K562 (cell line): ENCODE results near the gene PDE4D.

Experiments used
- CBFB ChIP-seq: sonication (generic); formaldehyde crosslinking; IDR thresholded peaks from 2 replicates; pipeline ENCODE4 v1.4.0; 2020; ENCODE audit warnings: mild to moderate bottlenecking, missing genetic modification reagents
- CBX1 ChIP-seq: sonication (generic); IDR thresholded peaks from 2 replicates; pipeline ENCODE4 v1.6.1; 2016; ENCODE audit warnings: antibody characterized with exemption, low read depth, mild to moderate bottlenecking
- FOXA1 ChIP-seq: fragments of 450-650 bp; IDR thresholded peaks from 2 replicates; pipeline ENCODE4 v1.6.1; 2016; ENCODE audit warnings: mild to moderate bottlenecking, borderline replicate concordance
- FOXM1 ChIP-seq, 2 experiments: fragments of 450-650 bp in 1 of 2; sonication (generic) in 1 of 2; formaldehyde crosslinking in 1 of 2; IDR thresholded peaks; 2 replicates each; pipeline versions ENCODE4 v1.6.1 to v1.9.0; 2017 to 2022; ENCODE audit warnings: low read depth in 2 of 2, mild to moderate bottlenecking in 2 of 2, missing genetic modification reagents in 1 of 2, moderate library complexity in 1 of 2
- MAFK ChIP-seq: IDR thresholded peaks from 2 replicates; pipeline ENCODE4 v1.6.1; 2011; ENCODE audit warnings: low read length, improper control_type of control experiment
- ZC3H11A ChIP-seq: IDR thresholded peaks from 2 replicates; pipeline ENCODE4 v1.6.1; 2012; ENCODE audit warnings: low read depth, low read length, improper control_type of control experiment
- TF ChIP-seq, protein P1 (sequence below): conservative IDR thresholded peaks from 2 replicates; pipeline ENCODE4 v1.6.1; 2011; ENCODE audit warnings: low read depth, mild to moderate bottlenecking, low read length; ENCODE audit not compliant: control insufficient read depth
- TF ChIP-seq, protein P2 (sequence below), 3 experiments: IDR thresholded peaks in 2 of 3; conservative IDR thresholded peaks in 1 of 3; 2 replicates each; pipeline ENCODE4 v1.5.1; 2011 to 2012; ENCODE audit warnings: low read length in 3 of 3, mild to moderate bottlenecking in 3 of 3, control low read depth in 2 of 3, improper control_type of control experiment in 1 of 3, inconsistent platforms in 1 of 3, low read depth in 1 of 3, mixed read lengths in 1 of 3, moderate library complexity in 1 of 3; ENCODE audit not compliant: insufficient read depth in 2 of 3
- TF ChIP-seq, protein P3 (sequence below), 2 experiments: fragments of 450-650 bp in 1 of 2; IDR thresholded peaks; 2 replicates each; pipeline ENCODE4 v1.6.1; 2011 to 2017; ENCODE audit warnings: low read depth in 2 of 2, antibody characterized with exemption in 1 of 2, borderline replicate concordance in 1 of 2, low read length in 1 of 2, mild to moderate bottlenecking in 1 of 2, mixed read lengths in 1 of 2; ENCODE audit not compliant: control insufficient read depth in 1 of 2
- TF ChIP-seq, protein P4 (sequence below), 2 experiments: fragments of 450-650 bp; IDR thresholded peaks; 2 replicates each; pipeline ENCODE4 v1.6.1; 2016
- TF ChIP-seq, protein P5 (sequence below): sonication (generic); formaldehyde crosslinking; IDR thresholded peaks from 2 replicates; pipeline ENCODE4 v1.9.0; 2022; ENCODE audit warnings: mild to moderate bottlenecking, missing genetic modification reagents

DNA sequence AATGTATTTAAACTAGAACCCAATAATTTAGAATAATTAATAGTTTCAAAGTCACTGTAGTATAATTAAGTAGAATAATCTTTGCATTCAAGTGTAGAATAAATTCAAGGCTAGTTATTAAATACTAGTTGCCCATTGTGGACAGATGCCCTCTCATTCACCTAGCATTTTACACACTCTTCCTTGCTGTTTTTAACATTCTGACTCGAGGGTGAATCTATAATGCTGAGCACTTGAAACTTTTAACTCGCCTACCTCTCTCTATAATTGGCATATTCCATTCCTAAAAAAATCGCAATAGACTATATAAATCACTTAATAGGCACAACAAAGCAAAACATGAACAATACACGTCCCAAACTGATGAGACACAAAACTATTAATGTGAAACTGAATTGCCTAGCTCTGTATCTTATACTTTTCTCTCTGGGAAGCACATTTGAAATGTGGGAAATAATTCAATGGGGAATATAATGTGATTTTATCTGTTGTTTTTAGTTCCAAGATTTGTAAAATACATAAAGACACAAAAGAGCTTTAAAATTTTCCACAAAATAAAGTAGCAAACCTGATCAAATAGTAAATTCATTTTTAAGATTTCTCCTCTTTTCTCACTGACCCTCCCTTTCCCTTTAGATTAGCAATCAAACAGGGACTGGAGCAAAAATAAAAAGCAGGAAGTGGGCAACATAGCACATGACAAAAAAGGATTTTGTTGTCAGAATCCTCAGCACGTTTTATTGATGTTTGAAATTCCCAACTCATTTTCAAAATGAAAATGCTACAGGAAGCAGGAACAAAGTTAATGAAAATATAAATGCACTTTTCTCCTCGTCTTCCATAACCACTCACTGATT, 295.6 kb downstream of the PDE4D start:
- TF ChIP-seq MAFK, result no peak
- TF ChIP-seq CBFB (CRISPR knock-in tag), result no peak
- TF ChIP-seq FOXM1 (IDR thresholded peaks at IDR 0.05; ENCODE audit: low read depth), result no peak
- no peak for TF ChIP-seq FOXM1 (CRISPR knock-in tag; IDR thresholded peaks at IDR 0.05; ENCODE audit: low read depth)
- TF ChIP-seq, protein P1, sequence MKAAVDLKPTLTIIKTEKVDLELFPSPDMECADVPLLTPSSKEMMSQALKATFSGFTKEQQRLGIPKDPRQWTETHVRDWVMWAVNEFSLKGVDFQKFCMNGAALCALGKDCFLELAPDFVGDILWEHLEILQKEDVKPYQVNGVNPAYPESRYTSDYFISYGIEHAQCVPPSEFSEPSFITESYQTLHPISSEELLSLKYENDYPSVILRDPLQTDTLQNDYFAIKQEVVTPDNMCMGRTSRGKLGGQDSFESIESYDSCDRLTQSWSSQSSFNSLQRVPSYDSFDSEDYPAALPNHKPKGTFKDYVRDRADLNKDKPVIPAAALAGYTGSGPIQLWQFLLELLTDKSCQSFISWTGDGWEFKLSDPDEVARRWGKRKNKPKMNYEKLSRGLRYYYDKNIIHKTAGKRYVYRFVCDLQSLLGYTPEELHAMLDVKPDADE, result no peak
- TF ChIP-seq, protein P2, sequence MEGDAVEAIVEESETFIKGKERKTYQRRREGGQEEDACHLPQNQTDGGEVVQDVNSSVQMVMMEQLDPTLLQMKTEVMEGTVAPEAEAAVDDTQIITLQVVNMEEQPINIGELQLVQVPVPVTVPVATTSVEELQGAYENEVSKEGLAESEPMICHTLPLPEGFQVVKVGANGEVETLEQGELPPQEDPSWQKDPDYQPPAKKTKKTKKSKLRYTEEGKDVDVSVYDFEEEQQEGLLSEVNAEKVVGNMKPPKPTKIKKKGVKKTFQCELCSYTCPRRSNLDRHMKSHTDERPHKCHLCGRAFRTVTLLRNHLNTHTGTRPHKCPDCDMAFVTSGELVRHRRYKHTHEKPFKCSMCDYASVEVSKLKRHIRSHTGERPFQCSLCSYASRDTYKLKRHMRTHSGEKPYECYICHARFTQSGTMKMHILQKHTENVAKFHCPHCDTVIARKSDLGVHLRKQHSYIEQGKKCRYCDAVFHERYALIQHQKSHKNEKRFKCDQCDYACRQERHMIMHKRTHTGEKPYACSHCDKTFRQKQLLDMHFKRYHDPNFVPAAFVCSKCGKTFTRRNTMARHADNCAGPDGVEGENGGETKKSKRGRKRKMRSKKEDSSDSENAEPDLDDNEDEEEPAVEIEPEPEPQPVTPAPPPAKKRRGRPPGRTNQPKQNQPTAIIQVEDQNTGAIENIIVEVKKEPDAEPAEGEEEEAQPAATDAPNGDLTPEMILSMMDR (IDR thresholded peaks at IDR 0.05 in 2 of 3, conservative IDR thresholded peaks at IDR 0.05 in 1 of 3; ENCODE audit: insufficient read depth in 2 of 3, low read depth in 1 of 3, low read length in 3 of 3), result no peak
- TF ChIP-seq, protein P3, sequence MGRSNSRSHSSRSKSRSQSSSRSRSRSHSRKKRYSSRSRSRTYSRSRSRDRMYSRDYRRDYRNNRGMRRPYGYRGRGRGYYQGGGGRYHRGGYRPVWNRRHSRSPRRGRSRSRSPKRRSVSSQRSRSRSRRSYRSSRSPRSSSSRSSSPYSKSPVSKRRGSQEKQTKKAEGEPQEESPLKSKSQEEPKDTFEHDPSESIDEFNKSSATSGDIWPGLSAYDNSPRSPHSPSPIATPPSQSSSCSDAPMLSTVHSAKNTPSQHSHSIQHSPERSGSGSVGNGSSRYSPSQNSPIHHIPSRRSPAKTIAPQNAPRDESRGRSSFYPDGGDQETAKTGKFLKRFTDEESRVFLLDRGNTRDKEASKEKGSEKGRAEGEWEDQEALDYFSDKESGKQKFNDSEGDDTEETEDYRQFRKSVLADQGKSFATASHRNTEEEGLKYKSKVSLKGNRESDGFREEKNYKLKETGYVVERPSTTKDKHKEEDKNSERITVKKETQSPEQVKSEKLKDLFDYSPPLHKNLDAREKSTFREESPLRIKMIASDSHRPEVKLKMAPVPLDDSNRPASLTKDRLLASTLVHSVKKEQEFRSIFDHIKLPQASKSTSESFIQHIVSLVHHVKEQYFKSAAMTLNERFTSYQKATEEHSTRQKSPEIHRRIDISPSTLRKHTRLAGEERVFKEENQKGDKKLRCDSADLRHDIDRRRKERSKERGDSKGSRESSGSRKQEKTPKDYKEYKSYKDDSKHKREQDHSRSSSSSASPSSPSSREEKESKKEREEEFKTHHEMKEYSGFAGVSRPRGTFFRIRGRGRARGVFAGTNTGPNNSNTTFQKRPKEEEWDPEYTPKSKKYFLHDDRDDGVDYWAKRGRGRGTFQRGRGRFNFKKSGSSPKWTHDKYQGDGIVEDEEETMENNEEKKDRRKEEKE (IDR thresholded peaks at IDR 0.05; ENCODE audit: borderline replicate concordance in 1 of 2, control insufficient read depth in 1 of 2, low read depth in 2 of 2, low read length in 1 of 2), result no peak
- no peak for TF ChIP-seq ZC3H11A
- TF ChIP-seq, protein P4, sequence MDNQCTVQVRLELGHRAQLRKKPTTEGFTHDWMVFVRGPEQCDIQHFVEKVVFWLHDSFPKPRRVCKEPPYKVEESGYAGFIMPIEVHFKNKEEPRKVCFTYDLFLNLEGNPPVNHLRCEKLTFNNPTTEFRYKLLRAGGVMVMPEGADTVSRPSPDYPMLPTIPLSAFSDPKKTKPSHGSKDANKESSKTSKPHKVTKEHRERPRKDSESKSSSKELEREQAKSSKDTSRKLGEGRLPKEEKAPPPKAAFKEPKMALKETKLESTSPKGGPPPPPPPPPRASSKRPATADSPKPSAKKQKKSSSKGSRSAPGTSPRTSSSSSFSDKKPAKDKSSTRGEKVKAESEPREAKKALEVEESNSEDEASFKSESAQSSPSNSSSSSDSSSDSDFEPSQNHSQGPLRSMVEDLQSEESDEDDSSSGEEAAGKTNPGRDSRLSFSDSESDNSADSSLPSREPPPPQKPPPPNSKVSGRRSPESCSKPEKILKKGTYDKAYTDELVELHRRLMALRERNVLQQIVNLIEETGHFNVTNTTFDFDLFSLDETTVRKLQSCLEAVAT (IDR thresholded peaks at IDR 0.05), result no peak
- no peak for TF ChIP-seq FOXA1
- TF ChIP-seq CBX1, result no peak
- TF ChIP-seq, protein P5, sequence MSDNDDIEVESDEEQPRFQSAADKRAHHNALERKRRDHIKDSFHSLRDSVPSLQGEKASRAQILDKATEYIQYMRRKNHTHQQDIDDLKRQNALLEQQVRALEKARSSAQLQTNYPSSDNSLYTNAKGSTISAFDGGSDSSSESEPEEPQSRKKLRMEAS, result no peak
